Kidney tubule cell (primary cell): ENCODE measurements around the gene KRTAP3-2.
"Not testable (repeated sequence)": the region's sequence is repeated elsewhere in the genome, so short reads cannot be mapped to it uniquely, and the experiment has no call there.

Source experiments
- DNase-seq: peaks from one replicate; pipeline ENCODE4 v3.0.0-alpha.2; 2018; ENCODE audit warnings: low spot score

The KRTAP3-2 gene

DNA sequence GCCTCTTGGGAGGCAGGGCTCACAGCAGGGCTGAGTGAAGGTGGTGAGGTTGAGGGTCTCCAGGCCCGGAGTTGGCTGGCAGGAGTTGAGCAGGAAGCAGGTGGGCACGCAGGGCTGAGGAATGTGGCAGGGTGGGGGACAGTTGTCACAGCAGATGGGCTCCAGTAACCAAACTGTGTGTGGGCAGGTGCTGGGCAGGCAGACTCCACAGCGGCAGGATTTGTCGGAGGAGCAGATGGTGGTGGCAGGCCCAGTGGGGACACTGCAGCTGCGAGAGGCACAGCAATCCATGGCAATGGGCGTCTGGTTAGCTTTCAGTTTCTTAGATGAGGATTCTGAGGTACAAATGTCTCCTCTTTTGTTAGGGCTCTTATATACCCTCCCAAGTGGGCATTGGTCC is at the start of gene KRTAP3-2:
TSS of gene KRTAP3-2 (minus strand) at position 344 of the 400 bp plus-strand sequence. CDS start at position 291, 53 bp downstream.
- DNase-seq, result not testable (repeated sequence)

DNA sequence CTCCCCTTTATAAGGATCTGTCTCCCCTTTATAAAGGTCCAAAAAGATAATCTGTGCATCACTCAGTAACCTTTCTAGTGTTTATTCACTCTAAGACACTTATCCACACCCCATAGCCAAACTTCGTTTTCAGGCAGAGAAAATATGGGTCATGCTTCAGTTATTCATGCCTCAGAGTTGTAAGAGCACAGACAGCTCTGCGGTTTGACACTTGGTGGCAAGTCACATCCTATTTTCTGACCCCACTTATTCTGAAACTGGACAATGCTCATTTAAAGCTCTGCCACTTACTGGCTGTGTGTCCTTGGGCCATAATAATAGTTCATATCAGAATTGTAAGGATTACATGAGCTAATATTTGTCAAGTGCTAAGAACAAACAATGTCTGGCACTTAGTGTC is 49.4 kb upstream of the KRTAP3-2 start:
- DNase-seq, result peak; percentile 81

DNA sequence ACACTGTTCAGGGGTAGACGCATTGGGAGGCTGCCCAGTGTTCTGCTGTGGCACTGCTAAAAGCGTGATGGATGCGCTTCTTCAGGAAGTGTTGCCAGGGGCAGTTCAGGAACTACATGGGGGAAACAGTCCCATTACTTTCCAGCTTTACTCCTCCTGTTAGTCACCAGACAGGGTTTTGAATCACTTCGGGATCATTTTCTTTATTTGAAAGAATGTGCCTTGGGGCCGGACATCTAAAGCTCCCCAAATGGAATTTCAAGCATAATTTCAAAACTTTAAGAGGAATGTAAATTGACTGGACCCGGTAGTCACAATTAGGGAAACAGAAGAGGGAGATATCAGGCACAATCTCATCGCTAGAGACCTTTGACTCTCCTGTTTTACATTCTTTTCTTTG is 48.7 kb upstream of the KRTAP3-2 start:
- peak; percentile 64 for DNase-seq

DNA sequence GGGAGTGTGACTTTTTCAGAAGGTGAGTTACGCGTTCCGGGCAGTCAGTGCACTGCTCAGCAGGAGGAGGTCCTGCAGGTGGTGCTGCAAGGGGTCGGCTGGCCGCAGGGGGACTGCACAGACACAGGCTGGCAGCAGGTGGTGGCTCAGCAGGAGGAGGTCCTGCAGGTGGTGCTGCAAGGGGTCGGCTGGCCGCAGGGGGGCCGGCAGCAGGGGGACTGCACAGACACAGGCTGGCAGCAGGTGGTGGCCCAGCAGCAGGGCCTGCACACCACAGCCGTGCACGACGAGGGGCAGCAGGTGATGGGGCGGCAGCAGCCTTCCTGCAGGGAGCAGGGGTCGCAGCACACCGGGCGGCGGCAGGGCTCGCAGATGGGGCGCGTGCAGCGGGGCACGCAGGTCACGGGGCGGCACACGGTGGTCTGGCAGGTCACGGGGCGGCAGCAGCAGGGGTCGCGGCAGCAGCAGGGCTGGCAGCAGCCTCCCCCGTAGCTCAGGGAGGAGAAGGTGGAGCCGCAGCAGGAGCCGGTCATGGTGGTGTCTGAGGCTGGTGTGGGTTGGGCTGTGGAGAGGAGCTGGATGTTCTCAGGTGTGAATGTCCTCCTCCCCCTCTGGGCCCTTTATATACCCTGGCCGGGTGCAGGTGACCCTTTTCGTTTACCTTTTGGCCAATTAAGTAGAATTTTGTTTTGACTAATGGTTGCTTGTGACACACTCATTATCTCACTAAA is 47.2 kb upstream of the KRTAP3-2 start, which contains the start of gene KRTAP2-1:
TSS of gene KRTAP2-1 (minus strand) at position 582 of the 731 bp plus-strand sequence. CDS start at position 533, 49 bp downstream.
- DNase-seq, result not testable (repeated sequence)

DNA sequence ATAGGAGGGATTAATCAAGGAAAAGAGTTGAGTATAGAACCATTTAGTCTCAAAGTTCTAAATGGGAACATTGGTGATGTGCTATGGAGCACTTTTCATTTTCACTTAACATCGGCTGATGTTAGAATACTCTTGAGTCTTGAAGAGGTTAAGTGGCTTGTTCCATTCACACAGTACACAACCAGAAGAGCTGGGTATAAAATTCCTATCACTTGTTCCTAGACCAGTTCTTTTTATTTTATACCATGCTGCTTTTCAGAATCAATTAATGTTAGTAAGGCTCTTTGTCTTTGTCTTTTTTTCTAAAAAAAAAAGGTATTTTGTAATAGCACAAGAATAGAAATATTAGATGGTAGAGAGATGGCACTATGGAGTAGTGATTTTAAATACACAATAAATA is 43.2 kb upstream of the KRTAP3-2 start:
- no peak for DNase-seq

DNA sequence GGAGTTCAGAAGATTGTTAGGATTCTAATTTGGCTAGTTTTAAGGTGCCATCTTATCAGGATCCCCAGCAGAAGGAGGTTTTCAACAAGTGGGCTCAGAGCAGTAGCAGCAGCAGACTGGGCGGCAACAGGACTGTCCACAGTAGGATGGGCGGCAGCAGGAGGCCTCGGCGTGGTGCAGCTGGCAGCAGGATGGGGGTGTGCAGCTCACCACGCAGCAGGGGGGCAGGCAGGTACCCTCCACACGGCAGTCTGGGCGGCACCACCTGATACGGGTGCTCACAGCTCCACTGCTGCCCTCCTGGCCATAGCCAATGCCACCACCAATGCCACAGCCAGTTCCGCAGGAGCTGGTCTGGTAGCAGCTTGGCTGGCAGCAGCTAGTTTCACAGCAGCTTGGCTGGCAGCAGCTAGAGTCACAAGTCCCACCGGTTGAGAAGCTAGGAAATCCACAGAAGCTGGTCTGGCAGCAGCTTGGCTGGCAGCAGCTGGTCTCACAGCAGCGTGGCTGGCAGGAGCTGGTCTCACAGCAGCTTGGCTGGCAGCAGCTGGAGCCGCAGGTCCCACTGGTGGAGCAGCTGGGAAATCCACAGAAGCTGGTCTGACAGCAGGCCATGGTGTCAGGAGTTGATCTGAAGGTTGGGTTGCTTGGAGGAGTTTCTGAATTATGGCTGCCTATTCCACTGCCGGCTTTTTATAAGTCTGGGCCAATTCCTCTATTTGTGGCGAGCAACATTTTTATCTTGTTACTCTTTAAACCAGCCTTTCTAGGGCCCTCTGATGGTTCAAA is 41.3 kb upstream of the KRTAP3-2 start, which contains the start of gene KRTAP1-1:
TSS of gene KRTAP1-1 (minus strand) at position 668 of the 789 bp plus-strand sequence. CDS start at position 615, 53 bp downstream.
- DNase-seq, result peak; percentile 47

DNA sequence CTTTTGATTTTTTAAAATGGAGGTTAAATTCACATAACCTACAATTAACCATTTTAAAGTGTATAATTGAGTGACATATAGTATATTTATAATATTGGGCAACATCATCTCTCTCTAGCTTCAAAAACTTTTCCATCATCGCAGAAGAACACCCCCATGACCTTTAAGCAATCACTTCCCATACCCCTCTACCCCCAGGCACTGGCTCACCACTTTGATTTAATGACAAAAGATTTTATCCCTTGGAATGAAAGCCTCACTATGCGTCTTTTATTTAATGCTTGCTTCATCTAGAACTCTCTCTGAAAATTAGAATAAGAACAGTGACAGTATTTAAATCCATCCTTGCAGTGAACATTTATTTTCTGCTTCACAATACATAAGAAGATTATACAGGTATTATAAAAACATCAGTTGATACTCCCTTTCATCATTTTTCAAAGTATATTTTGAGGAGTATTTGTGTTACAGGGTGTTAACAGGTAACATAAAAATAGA is 38.2 kb upstream of the KRTAP3-2 start:
- DNase-seq, result no peak

DNA sequence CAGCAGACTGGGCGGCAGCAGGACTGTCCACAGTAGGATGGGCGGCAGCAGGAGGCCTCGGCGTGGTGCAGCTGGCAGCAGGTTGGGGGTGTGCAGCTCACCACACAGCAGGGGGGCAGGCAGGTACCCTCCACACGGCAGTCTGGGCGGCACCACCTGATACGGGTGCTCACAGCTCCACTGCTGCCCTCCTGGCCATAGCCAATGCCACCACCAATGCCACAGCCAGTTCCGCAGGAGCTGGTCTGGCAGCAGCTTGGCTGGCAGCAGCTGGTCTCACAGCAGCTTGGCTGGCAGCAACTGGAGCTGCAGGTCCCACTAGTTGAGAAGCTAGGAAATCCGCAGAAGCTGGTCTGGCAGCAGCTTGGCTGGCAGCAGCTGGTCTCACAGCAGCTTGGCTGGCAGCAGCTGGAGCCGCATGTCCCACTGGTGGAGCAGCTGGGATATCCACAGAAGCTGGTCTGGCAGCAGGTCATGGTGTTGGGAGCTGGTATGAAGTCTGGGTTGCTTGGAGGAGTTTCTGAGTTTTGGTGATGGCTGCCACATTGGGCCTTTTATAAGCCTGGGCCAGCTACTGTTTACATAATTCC is 34.7 kb upstream of the KRTAP3-2 start, which contains the start of gene KRTAP1-3:
TSS of gene KRTAP1-3 (minus strand) at position 529 of the 590 bp plus-strand sequence. CDS start at position 476, 53 bp downstream.
- not testable (repeated sequence) for DNase-seq

DNA sequence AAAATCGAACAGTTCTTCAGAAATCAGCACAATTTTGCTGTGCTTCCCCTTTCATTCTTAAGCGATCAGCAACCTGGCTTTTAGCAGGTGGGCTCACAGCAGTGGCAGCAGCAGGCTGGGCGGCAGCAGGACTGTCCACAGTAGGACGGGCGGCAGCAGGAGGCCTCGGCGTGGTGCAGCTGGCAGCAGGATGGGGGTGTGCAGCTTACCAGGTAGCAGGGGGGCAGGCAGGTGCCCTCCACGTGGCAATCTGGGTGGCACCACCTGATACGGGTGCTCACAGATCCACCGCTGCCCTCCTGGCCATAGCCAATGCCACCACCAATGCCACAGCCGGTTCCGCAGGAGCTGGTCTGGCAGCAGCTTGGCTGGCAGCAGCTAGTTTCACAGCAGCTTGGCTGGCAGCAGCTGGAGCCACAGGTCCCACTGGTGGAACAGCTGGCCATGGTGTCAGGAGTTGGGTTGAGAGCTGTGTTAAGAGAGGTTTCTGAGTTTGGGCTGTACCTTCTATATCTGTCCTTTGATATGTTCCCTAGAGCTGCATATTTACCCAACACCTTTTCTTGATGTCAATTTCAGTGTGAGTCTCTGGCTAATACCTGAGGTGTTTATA is 30.0 kb upstream of the KRTAP3-2 start, which contains the start of gene KRTAP1-4:
TSS of gene KRTAP1-4 (minus strand) at position 563 of the 613 bp plus-strand sequence. CDS start at position 446, 117 bp downstream.
- no peak for DNase-seq

DNA sequence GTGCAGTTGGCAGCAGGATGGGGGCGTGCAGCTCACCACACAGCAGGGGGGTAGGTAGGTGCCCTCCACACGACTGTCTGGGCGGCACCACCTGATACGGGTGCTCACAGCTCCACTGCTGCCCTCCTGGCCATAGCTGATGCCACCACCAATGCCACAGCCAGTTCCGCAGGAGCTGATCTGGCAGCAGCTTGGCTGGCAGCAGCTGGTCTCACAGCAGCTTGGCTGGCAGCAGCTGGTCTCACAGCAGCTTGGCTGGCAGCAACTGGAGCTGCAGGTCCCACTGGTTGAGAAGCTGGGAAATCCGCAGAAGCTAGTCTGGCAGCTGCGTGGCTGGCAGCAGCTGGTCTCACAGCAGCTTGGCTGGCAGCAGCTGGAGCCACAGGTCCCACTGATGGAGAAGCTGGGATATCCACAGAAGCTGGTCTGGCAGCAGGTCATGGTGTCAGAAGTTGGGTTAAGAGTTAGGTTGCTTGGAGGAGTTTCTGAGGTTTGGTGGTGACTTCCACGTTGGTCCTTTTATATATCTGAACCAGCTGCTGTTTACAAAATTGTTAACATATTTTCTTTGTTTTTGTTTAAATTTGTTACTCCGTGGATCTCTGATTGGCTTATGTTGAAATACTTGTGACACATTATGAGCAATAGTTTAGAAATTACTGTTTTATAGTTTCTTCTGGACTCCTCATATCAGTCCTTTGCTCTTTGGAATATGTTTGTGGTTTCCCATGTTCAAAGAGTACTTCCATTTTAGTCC is 27.2 kb upstream of the KRTAP3-2 start, which contains the start of gene KRTAP1-5:
TSS of gene KRTAP1-5 (minus strand) at position 494 of the 757 bp plus-strand sequence. CDS start at position 441, 53 bp downstream.
- DNase-seq, result no peak

DNA sequence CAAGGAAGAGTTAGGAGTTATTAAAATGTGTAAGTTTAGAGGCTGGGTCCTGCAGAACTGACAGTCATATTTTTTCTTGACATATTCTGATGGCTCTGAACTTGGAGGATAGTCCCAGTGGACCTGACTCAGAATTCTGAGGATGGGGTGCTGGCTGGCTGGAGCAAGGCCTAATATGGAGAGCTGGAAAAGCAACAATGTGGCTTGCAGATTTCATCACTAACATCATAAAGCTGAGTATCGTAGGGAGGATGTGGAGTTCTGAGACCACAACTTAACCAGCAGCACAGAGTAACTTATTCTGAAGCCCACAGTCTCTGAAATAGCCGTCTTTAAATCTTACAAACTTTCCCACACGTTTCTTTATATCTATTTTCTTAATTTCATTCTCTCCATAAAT is 25.0 kb upstream of the KRTAP3-2 start:
- DNase-seq, result no peak

DNA sequence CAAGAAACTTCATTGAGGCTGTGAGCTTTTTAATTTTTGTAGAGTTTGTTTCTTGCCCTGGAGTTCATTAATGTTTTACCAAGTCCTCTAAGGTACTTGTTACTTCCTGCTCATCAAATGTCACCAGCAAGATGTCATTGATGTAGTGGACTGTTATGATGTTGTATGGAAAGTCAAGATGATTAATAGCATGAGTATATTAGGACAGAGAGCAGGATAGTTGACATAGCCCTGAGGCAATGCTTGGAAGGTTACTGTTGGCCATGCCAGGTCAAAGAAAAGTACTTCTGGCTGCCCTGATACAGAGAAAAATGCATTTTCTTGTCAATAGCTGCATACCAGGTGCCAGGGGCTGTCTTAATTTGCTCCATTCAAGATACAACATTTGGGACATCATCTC is 20.6 kb upstream of the KRTAP3-2 start:
- DNase-seq, result peak; percentile 72

DNA sequence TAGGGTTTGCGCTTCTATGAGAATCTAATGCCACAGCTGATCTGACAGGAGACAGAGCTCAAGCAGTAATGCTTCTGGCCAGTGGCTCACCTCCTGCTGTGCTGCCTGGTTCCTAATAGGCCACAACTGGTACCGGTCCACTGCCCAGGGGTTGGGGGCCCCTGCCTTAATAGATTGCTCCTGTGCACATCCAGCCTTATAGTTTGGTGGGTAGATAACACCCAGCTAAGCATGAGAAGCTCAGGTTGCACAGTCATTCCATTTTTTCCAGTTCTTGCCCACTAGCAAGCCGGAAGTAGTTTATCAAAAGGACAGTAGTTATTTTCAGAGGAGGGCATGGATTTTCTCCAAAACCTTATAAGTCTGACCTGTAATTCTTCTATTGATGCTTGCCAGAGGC is 19.7 kb upstream of the KRTAP3-2 start:
- no peak for DNase-seq

DNA sequence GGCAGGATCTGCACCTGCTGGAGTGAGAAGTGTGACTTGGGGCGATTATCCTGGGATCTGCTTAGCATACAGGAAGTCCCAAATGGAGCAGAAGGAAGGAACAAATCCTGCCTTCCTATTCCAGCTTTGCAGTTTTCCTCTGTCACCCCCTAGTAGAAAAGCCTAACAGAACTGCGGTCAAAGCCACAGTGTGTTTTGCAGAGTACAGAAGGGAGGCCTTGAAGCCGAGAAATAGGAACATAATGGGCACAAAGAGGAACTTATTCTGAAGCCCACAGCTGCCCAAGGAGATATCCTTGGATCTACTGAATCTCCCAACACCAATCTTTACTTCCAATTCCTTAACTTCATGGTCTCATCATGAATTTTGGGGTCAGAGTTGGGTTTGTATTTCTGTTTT is 18.8 kb upstream of the KRTAP3-2 start:
- DNase-seq, result no peak

DNA sequence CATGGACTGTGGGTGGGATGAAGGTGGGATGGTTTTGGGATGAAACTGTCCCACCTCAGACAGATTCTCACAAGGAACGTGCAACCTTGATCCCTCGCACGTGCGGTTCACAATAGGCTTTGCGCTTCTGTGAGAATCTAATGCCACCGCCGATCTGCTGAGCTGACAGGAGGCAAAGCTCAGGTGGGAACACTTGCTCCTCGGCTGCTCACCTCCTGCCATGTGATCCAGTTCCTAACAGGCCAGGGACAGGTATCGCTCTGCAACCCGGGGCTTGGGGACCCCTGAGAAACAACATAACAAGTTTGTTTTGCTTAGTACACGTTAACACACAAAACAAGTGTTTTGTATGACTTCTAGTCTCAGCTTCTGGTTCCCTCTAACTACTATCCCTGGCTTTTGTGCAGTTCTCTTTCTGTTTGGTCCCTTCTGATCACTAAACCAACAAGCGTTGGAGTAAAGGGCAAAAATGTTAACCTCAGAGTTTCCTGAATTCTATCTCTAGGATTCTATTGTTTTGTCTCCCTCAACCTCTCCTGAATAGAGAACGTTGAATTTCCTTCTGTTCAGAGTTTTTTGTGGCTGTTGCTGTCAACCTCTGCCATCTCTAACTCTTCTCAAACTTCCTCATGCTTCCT is 17.0 kb upstream of the KRTAP3-2 start:
- DNase-seq, result no peak

DNA sequence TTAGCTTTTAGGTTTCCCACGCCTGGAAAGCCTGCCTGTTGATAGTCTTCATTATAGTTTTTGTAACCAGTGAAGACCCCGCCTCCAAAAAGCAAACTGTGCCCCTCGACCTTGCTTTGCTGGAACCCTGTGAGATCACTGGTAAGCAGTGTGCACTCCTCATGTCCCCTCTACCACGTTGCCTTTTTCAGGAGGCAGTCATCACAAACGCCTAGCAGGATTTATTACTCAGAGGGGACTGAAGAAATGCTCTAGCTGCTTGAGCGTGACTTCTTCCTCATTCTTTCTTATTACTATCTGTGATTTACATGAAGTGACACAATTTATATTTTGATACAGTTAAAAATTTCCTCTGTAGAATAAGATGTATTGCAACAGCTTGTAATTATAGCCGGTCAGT is 15.7 kb upstream of the KRTAP3-2 start:
- DNase-seq, result peak; percentile 80

DNA sequence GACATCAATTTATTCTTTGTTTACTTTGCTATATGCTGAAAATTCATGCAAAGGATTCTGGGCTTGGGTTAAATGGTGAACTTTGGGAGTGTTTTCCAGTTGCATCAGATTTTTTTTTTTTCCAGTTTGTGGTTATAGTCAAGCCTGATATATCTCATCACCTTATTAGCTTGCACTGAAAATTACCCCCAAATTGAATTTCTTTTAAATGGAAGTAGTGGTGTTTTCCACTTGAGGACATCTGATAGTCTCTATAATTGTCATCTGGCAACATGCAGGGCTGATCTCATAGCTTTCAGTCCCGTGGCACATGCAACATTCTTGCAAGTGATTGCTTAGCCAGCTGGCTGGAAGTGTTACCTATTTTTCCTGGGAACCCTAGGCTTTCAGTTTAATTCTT is 13.9 kb upstream of the KRTAP3-2 start:
- peak; percentile 8 for DNase-seq

DNA sequence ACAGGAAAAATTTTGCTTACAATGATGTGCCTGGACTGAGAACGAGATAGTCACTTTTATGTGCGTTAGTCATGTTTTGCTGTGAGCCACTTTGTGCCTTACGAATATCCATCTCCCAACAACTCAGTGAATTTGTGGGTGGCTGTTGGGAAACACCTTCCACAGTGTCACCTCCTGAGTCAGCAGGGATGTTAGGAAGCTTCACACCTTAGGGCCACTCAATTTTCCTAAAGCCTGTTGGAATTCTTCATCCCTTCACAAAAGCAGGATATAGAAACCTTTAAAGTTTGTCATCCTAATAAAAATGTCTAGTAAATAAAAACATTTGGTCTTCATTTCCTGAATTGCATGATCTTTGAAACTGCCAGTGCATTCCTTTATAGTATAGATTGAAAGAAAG is 13.5 kb upstream of the KRTAP3-2 start:
- peak; percentile 31 for DNase-seq

DNA sequence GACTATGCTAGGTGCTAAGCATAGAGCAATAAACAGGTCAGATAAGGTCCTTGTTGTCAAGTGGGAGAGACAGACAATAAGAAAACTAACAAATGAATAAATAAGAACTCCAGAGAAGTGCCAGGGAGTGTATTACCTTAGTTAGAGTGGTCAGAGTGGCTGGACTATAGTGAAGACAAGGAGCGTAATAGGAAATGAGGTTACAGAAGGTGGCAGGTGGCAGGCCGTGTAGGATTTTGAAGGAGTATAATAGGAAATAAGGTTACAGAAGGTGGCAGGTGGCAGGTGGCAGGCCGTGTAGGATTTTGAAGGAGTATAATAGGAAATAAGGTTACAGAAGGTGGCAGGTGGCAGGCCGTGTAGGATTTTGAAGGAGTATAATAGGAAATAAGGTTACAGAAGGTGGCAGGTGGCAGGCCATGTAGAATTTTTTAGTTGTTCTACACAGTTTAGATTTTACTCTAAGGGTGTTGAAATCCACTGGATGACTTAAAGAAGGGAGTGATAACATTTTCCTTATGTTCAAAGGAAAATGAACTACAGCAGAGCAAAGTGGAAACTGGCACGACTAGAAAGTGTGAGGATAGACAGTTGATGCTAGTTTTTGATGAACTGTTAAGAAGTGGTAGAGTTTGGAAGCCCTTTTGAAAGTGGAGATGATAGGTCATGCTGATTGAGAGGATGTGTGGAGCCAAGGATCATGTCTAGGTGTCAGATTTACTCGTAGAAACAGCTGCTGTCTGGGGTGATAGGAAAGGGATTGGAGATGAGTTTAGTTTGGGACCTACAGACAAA is 12.8 kb upstream of the KRTAP3-2 start:
- DNase-seq, result no peak
